Liver (tissue), 9 donors: ENCODE results near the gene SRSF3. TPM values are rescaled to one million over a fixed set of nuclear protein-coding genes. Genes with fewer than 3 reads are reported as not detected.

Experiments
- DNase-seq: peaks from one replicate; pipeline ENCODE4 v3.0.0-alpha.2; 2017; ENCODE audit warnings: low spot score
- H3K27ac ChIP-seq, 2 donors: one replicate each; pipeline ENCODE4 v1.7.0; 2013; ENCODE audit warnings: inconsistent platforms in 2 of 2, low read length in 2 of 2, control low read depth in 1 of 2, low read depth in 1 of 2, mild to moderate bottlenecking in 1 of 2
- H3K27me3 ChIP-seq, 4 donors: one replicate each; pipeline versions ENCODE4 v1.6.1 to v1.7.0; 2013; ENCODE audit warnings: low read length in 3 of 4, inconsistent platforms in 1 of 4, mild to moderate bottlenecking in 1 of 4, moderate library complexity in 1 of 4; ENCODE audit not compliant: control insufficient read depth in 4 of 4, insufficient read depth in 4 of 4
- H3K36me3 ChIP-seq, 4 donors: one replicate each; pipeline versions ENCODE4 v1.6.1 to v1.7.0; 2013; ENCODE audit warnings: low read length in 3 of 4, mild to moderate bottlenecking in 3 of 4, low read depth in 1 of 4, moderate library complexity in 1 of 4; ENCODE audit not compliant: control insufficient read depth in 4 of 4, insufficient read depth in 3 of 4
- H3K4me1 ChIP-seq, 4 donors: one replicate each; pipeline versions ENCODE4 v1.6.1 to v1.7.0; 2013; ENCODE audit warnings: low read length in 3 of 4, mild to moderate bottlenecking in 3 of 4, moderate library complexity in 1 of 4; ENCODE audit not compliant: control insufficient read depth in 4 of 4, insufficient read depth in 4 of 4
- H3K4me3 ChIP-seq, 3 donors: one replicate each; pipeline versions ENCODE4 v1.6.1 to v1.7.0; 2013; ENCODE audit warnings: low read length in 3 of 3, control low read depth in 1 of 3, low read depth in 1 of 3, mild to moderate bottlenecking in 1 of 3
- H3K9ac ChIP-seq, 2 donors: one replicate each; pipeline ENCODE4 v1.7.0; 2013; ENCODE audit warnings: low read length in 2 of 2, mild to moderate bottlenecking in 2 of 2, moderate library complexity in 2 of 2, control low read depth in 1 of 2, low read depth in 1 of 2
- H3K9me3 ChIP-seq, 4 donors: one replicate each; pipeline versions ENCODE4 v1.6.1 to v1.7.0; 2013; ENCODE audit warnings: low read length in 3 of 4; ENCODE audit not compliant: control insufficient read depth in 4 of 4
- ATF3 ChIP-seq: IDR thresholded peaks from 2 replicates; pipeline ENCODE4 v1.6.1; 2016; ENCODE audit warnings: antibody characterized with exemption
- CTCF ChIP-seq: fragments of 150-350 bp; IDR thresholded peaks from 2 replicates; pipeline ENCODE4 v1.5.1; 2017; ENCODE audit warnings: improper control_type of control experiment, low read depth, low read length; ENCODE audit not compliant: missing input control
- EGR1 ChIP-seq, 2 donors: IDR thresholded peaks; 2 replicates each; pipeline ENCODE4 v1.6.1; 2016 to 2018; ENCODE audit warnings: antibody characterized with exemption in 2 of 2, low read depth in 2 of 2
- FOXA1 ChIP-seq: IDR thresholded peaks from 2 replicates; pipeline ENCODE4 v1.6.1; 2016; ENCODE audit warnings: antibody characterized with exemption
- FOXA2 ChIP-seq: IDR thresholded peaks from 2 replicates; pipeline ENCODE4 v1.6.1; 2016; ENCODE audit warnings: antibody characterized with exemption
- GABPA ChIP-seq, 2 donors: IDR thresholded peaks in 1 of 2; conservative IDR thresholded peaks in 1 of 2; 2 replicates each; pipeline ENCODE4 v1.6.1; 2016; ENCODE audit warnings: antibody characterized with exemption in 2 of 2, mild to moderate bottlenecking in 1 of 2, moderate library complexity in 1 of 2
- HNF4A ChIP-seq, 2 donors: conservative IDR thresholded peaks; 2 replicates each; pipeline ENCODE4 v1.6.1; 2016; ENCODE audit warnings: antibody characterized with exemption in 2 of 2, mild to moderate bottlenecking in 2 of 2
- HNF4G ChIP-seq: IDR thresholded peaks from 2 replicates; pipeline ENCODE4 v1.6.1; 2016; ENCODE audit warnings: antibody characterized with exemption
- JUND ChIP-seq, 2 donors: IDR thresholded peaks; 2 replicates each; pipeline ENCODE4 v1.6.1; 2016; ENCODE audit warnings: antibody characterized with exemption in 2 of 2
- MAX ChIP-seq: IDR thresholded peaks from 2 replicates; pipeline ENCODE4 v1.6.1; 2016; ENCODE audit warnings: antibody characterized with exemption
- NR2F2 ChIP-seq: IDR thresholded peaks from 2 replicates; pipeline ENCODE4 v1.6.1; 2016; ENCODE audit warnings: antibody characterized with exemption
- REST ChIP-seq: IDR thresholded peaks from 2 replicates; pipeline ENCODE4 v1.6.1; 2016; ENCODE audit warnings: antibody characterized with exemption, mild to moderate bottlenecking
- RXRA ChIP-seq, 2 donors: IDR thresholded peaks; 2 replicates each; pipeline ENCODE4 v1.6.1; 2017 to 2018; ENCODE audit warnings: antibody characterized with exemption in 2 of 2, mild to moderate bottlenecking in 1 of 2
- SP1 ChIP-seq: IDR thresholded peaks from 2 replicates; pipeline ENCODE4 v1.6.1; 2018; ENCODE audit warnings: antibody characterized with exemption, mild to moderate bottlenecking
- TAF1 ChIP-seq: conservative IDR thresholded peaks from 2 replicates; pipeline ENCODE4 v1.6.1; 2016; ENCODE audit warnings: antibody characterized with exemption, mild to moderate bottlenecking
- YY1 ChIP-seq: IDR thresholded peaks from 2 replicates; pipeline ENCODE4 v1.6.1; 2016; ENCODE audit warnings: antibody characterized with exemption, mild to moderate bottlenecking
- WGBS: extraction: QIAGEN DNeasy Blood & Tissue Kit; methylation state at CpG from one replicate; pipeline ENCODE4 v1.1.7; 2013; 5-methylcytosine and 5-hydroxymethylcytosine counted together
- polyA plus RNA-seq, 2 donors: library from polyadenylated mRNA; stranded (reverse) in 1 of 2; unstranded in 1 of 2; fragments of 200-250 nt in 1 of 2; fragments of >200 nt in 1 of 2; fragmentation: Nextera tagmentation in 1 of 2; extraction: Ambion mirVana in 1 of 2; gene quantifications; one replicate each; pipeline versions ENCODE4 v1.2.1 to v1.2.3, GENCODE V29; 2013 to 2015
- total RNA-seq, 2 donors: library from RNA; depleted of rRNA; stranded (reverse); fragments of >200 nt; gene quantifications; one replicate each; pipeline ENCODE4 v1.2.3, GENCODE V29; 2014
- TF ChIP-seq, protein P1 (sequence below): IDR thresholded peaks from 2 replicates; pipeline ENCODE4 v1.6.1; 2016; ENCODE audit warnings: antibody characterized with exemption
- donor health status: healthy.
- donor health status: healthy.
- donor health status: healthy.
- donor health status: healthy.
- donor health status: healthy.

The SRSF3 gene
- total and polyA plus RNA-seq, 4 donors, result 62.8 to 103 (median 101) TPM

- Histone ChIP-seq H3K27me3 (no peaks in the 10 kb centered on the region), H3K27ac (no peak overlapping the region)
Observed at GRCh38 chr6:36577301-36577700, 16.9 kb upstream of the SRSF3 start.

GRCh38 chr6:36578030-36578429 is 16.1 kb upstream of the SRSF3 start:
- Histone ChIP-seq H3K27ac (no peak overlapping the region), H3K9ac (no peak overlapping the region)
- no peak for TF ChIP-seq FOXA2
- TF ChIP-seq HNF4A (conservative IDR thresholded peaks at IDR 0.05), result no peak
- TF ChIP-seq TAF1, result no peak
- no peak for TF ChIP-seq REST
- no peak for TF ChIP-seq NR2F2
- no peak for TF ChIP-seq JUND (IDR thresholded peaks at IDR 0.05)
- no peak for TF ChIP-seq YY1
- no peak for TF ChIP-seq SP1
- TF ChIP-seq ATF3, result no peak
- no peak for TF ChIP-seq HNF4G
- TF ChIP-seq GABPA (IDR thresholded peaks at IDR 0.05 in 1 of 2, conservative IDR thresholded peaks at IDR 0.05 in 1 of 2), result no peak
- no peak for TF ChIP-seq CTCF
- no peak for TF ChIP-seq EGR1 (IDR thresholded peaks at IDR 0.05; ENCODE audit: low read depth in 2 of 2)
- no peak for TF ChIP-seq FOXA1
- TF ChIP-seq, protein P1, sequence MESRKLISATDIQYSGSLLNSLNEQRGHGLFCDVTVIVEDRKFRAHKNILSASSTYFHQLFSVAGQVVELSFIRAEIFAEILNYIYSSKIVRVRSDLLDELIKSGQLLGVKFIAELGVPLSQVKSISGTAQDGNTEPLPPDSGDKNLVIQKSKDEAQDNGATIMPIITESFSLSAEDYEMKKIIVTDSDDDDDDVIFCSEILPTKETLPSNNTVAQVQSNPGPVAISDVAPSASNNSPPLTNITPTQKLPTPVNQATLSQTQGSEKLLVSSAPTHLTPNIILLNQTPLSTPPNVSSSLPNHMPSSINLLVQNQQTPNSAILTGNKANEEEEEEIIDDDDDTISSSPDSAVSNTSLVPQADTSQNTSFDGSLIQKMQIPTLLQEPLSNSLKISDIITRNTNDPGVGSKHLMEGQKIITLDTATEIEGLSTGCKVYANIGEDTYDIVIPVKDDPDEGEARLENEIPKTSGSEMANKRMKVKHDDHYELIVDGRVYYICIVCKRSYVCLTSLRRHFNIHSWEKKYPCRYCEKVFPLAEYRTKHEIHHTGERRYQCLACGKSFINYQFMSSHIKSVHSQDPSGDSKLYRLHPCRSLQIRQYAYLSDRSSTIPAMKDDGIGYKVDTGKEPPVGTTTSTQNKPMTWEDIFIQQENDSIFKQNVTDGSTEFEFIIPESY, result no peak
- TF ChIP-seq MAX, result no peak
- TF ChIP-seq RXRA (IDR thresholded peaks at IDR 0.05), result no peak

More at GRCh38 chr6:36577301-36577700, 16.9 kb upstream of the SRSF3 start:
- Histone ChIP-seq H3K36me3 (no peaks in the 10 kb centered on the region), H3K4me3 (no peak overlapping the region), H3K9ac (no peak overlapping the region), H3K9me3 (no peaks in the 10 kb centered on the region), H3K4me1 (peaks cover 0 to 4% (median 3%) of the 10 kb centered on the region in 4 donors)
- TF ChIP-seq JUND (IDR thresholded peaks at IDR 0.05) (no peak), SP1 (no peak)
- TF ChIP-seq, protein P1, result no peak
- WGBS, result 74% methylated on average over 2 of the region's 2 CpGs
- DNase-seq, result peak; percentile 52

More at GRCh38 chr6:36578030-36578429, 16.1 kb upstream of the SRSF3 start:
- no peak overlapping the region for H3K4me3 ChIP-seq
- H3K27me3 ChIP-seq, result no peaks in the 10 kb centered on the region
- no peak for DNase-seq
- peaks cover 0 to 4% (median 3%) of the 10 kb centered on the region in 4 donors for H3K4me1 ChIP-seq
- 96% methylated on average over 5 of the region's 5 CpGs for WGBS
- H3K36me3 ChIP-seq, result no peaks in the 10 kb centered on the region
- H3K9me3 ChIP-seq, result no peaks in the 10 kb centered on the region
